ENCODE data around the gene E2F4.
A peak's percentile ranks its signal among the peaks of the same experiment; 100 is the strongest.

The E2F4 gene

GRCh38 chr16:67192781-67193361 is 916 bp downstream of the E2F4 start:
- no peak for DNase-seq

GRCh38 chr16:67193536-67193935 is 1.6 kb downstream of the E2F4 start:
- no peak for DNase-seq

GRCh38 chr16:67194260-67194659 is 2.3 kb downstream of the E2F4 start:
- no peak for DNase-seq

GRCh38 chr16:67195676-67196075 is 3.7 kb downstream of the E2F4 start:
- DNase-seq = no peak

GRCh38 chr16:67196881-67197280 is 4.9 kb downstream of the E2F4 start:
- no peak for DNase-seq

GRCh38 chr16:67197704-67198103 is 5.7 kb downstream of the E2F4 start:
- no peak for DNase-seq

GRCh38 chr16:67198238-67198734 is 6.3 kb downstream of the E2F4 start:
- DNase-seq = peak in 1 of 2 experiments; percentile 36

- no peak for DNase-seq
Observed at GRCh38 chr16:67199011-67199807, 7.3 kb downstream of the E2F4 start, which contains the start of gene ELMO3. Gene ELMO3 (plus strand): TSS chr16:67199131. CDS start chr16:67199327, 196 bp downstream.

GRCh38 chr16:67199808-67200198 is 7.8 kb downstream of the E2F4 start:
- DNase-seq = no peak

- DNase-seq = no peak
Observed at GRCh38 chr16:67200491-67200890, 8.5 kb downstream of the E2F4 start.

- DNase-seq = no peak
Observed at GRCh38 chr16:67201411-67202345, 9.7 kb downstream of the E2F4 start.

GRCh38 chr16:67202426-67202825 is 10.5 kb downstream of the E2F4 start:
- no peak for DNase-seq

GRCh38 chr16:67202956-67203493 is 11.1 kb downstream of the E2F4 start:
- no peak for DNase-seq

- DNase-seq = no peak
Observed at GRCh38 chr16:67204076-67204475, 12.1 kb downstream of the E2F4 start.

GRCh38 chr16:67206129-67206837 is 14.3 kb downstream of the E2F4 start:
- no peak for DNase-seq

- DNase-seq = no peak
Observed at GRCh38 chr16:67206838-67207248, 14.9 kb downstream of the E2F4 start.

GRCh38 chr16:67207249-67208091 is 15.5 kb downstream of the E2F4 start:
- no peak for DNase-seq

GRCh38 chr16:67208154-67208896 is 16.4 kb downstream of the E2F4 start:
- DNase-seq = no peak

GRCh38 chr16:67209565-67209964 is 17.6 kb downstream of the E2F4 start:
- no peak for DNase-seq

Data from AML-193 (cell line).